ENCODE measurements around the gene PPP1R3F.

DNA sequence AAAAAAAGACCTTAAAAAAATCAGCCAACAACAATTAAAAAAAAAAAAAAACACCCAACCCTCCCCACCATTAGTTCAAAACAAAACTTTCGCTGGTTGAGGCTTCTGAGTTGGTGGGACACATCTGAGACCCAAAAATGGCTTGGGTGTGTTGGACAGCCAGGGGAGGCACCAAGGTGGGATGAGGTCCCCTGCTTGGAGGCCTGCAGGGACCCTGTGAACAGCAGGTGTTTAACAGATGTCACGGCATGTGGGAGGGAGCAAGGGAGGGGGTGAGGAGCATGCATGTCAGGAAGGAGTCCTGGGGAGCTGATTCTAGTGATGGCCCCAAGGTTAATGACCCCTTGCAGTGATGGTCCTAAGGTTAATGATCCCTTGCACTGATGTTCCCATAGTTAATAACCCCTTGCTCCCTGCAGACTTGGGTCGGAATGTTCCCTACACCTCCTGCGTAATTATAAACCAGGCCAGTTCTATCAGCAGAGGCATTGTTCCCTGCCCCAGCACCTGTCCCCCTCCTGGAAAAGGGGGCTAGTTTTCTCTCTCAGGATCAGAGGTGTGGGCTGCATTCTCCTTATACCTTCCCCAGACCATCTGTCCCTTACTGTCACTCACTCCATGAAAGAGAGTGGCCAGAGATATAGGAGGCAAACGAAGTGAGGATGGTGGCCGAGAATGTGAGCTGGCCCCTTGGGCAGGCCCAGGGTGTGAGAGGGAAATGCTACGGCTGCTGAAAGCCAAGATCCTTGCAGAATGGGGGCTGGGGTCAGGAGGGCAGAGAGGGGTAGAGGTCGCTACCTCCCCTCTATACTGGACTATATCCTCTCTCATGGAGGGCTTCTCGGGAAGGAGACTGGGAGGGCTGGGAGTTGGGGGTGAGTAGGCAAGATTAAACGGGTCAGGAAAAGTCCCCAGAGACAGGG lies 2.8 kb upstream of the PPP1R3F start:
- TF ChIP-seq, protein P1, sequence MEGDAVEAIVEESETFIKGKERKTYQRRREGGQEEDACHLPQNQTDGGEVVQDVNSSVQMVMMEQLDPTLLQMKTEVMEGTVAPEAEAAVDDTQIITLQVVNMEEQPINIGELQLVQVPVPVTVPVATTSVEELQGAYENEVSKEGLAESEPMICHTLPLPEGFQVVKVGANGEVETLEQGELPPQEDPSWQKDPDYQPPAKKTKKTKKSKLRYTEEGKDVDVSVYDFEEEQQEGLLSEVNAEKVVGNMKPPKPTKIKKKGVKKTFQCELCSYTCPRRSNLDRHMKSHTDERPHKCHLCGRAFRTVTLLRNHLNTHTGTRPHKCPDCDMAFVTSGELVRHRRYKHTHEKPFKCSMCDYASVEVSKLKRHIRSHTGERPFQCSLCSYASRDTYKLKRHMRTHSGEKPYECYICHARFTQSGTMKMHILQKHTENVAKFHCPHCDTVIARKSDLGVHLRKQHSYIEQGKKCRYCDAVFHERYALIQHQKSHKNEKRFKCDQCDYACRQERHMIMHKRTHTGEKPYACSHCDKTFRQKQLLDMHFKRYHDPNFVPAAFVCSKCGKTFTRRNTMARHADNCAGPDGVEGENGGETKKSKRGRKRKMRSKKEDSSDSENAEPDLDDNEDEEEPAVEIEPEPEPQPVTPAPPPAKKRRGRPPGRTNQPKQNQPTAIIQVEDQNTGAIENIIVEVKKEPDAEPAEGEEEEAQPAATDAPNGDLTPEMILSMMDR (IDR thresholded peaks at IDR 0.05), result no peak
- no peak for TF ChIP-seq EZH2 (IDR thresholded peaks at IDR 0.05; ENCODE audit: borderline replicate concordance, insufficient read depth, low read depth, low read length, poor library complexity, severe bottlenecking)

All from B cell (primary cell).